K562 (cell line): ENCODE measurements around the gene SNAPC3. TPM values are rescaled to one million over a fixed set of nuclear protein-coding genes. Genes with fewer than 3 reads are reported as not detected.
A peak's percentile ranks its signal among the peaks of the same experiment; 100 is the strongest.

Experiments
- ATF1 ChIP-seq, 2 experiments: fragments of 450-650 bp in 1 of 2; IDR thresholded peaks; 2 replicates each; pipeline ENCODE4 v1.6.1; 2016; ENCODE audit warnings: missing compliant biosample characterization in 1 of 2, missing genetic modification characterization in 1 of 2
- BRF2 ChIP-seq: IDR thresholded peaks from 3 replicates; pipeline ENCODE4 v1.6.1; 2011; ENCODE audit warnings: borderline replicate concordance, mild to moderate bottlenecking; ENCODE audit not compliant: insufficient read length, insufficient read depth
- DDX20 ChIP-seq: fragments of 450-650 bp; IDR thresholded peaks from 2 replicates; pipeline ENCODE4 v1.6.1; 2016; ENCODE audit warnings: missing genetic modification characterization, low read depth, mild to moderate bottlenecking, missing compliant biosample characterization, moderate library complexity
- EGR1 ChIP-seq: fragments of 450-650 bp; conservative IDR thresholded peaks from 2 replicates; pipeline ENCODE4 v1.6.1; 2017; ENCODE audit warnings: mild to moderate bottlenecking
- HBP1 ChIP-seq: fragments of 450-650 bp; formaldehyde crosslinking; IDR thresholded peaks from 2 replicates; pipeline ENCODE4 v1.4.0; 2022; ENCODE audit warnings: missing genetic modification characterization
- RAD51 ChIP-seq: fragments of 450-650 bp; IDR thresholded peaks from 2 replicates; pipeline ENCODE4 v1.7.1; 2016; ENCODE audit warnings: low read depth, mild to moderate bottlenecking, borderline replicate concordance
- RFX1 ChIP-seq: fragments of 450-650 bp; IDR thresholded peaks from 2 replicates; pipeline ENCODE4 v1.6.1; 2016; ENCODE audit warnings: mild to moderate bottlenecking, moderate library complexity
- SETDB1 ChIP-seq: IDR thresholded peaks from one replicate; pipeline ENCODE4 v1.6.1; 2012; ENCODE audit warnings: low read length, control low read depth, inconsistent platforms
- SFPQ ChIP-seq: fragments of 200-400 bp; formaldehyde crosslinking; IDR thresholded peaks from 2 replicates; pipeline ENCODE4 v1.6.1; 2017; ENCODE audit warnings: mild to moderate bottlenecking, low read depth, low read length, moderate library complexity
- SNAPC5 ChIP-seq: fragments of 250-450 bp; sonication (Bioruptor Pico); IDR thresholded peaks from 2 replicates; pipeline ENCODE4 v1.8.0; 2021; ENCODE audit warnings: moderate library complexity, mild to moderate bottlenecking, inconsistent platforms
- SRF ChIP-seq, 2 experiments: fragments of 250-450, 450-650 bp in 1 of 2; sonication (Bioruptor Pico) in 1 of 2; sonication (generic) in 1 of 2; formaldehyde crosslinking; IDR thresholded peaks; 2 replicates each; pipeline versions ENCODE4 v1.5.0 to v1.5.1; 2020 to 2022; ENCODE audit warnings: mild to moderate bottlenecking in 1 of 2, missing genetic modification reagents in 1 of 2
- TAL1 ChIP-seq: fragments of 450-650 bp; IDR thresholded peaks from 2 replicates; pipeline ENCODE4 v1.6.1; 2016; ENCODE audit warnings: mild to moderate bottlenecking
- TBL1XR1 ChIP-seq, 2 experiments: IDR thresholded peaks; 2 replicates each; pipeline ENCODE4 v1.6.1; 2012; ENCODE audit warnings: improper control_type of control experiment in 2 of 2, low read length in 2 of 2, mild to moderate bottlenecking in 1 of 2
- TBP ChIP-seq: optimal IDR thresholded peaks from 2 replicates; pipeline ENCODE3; 2011; ENCODE audit warnings: low read depth, low read length, improper control_type of control experiment
- TCF7L2 ChIP-seq: fragments of 150-350 bp; IDR thresholded peaks from 2 replicates; pipeline ENCODE4 v1.6.1; 2016; ENCODE audit warnings: low read depth, mild to moderate bottlenecking, low read length, moderate library complexity
- TFAP4 ChIP-seq: sonication (generic); formaldehyde crosslinking; IDR thresholded peaks from 2 replicates; pipeline ENCODE4 v1.8.0; 2022; ENCODE audit warnings: missing genetic modification reagents, mild to moderate bottlenecking, moderate library complexity, borderline replicate concordance
- THRB ChIP-seq: fragments of 450-650 bp; formaldehyde crosslinking; conservative IDR thresholded peaks from 2 replicates; pipeline ENCODE4 v1.4.0; 2022; ENCODE audit warnings: mild to moderate bottlenecking, missing genetic modification characterization
- XRCC3 ChIP-seq: fragments of 450-650 bp; IDR thresholded peaks from 2 replicates; pipeline ENCODE4 v1.6.1; 2017; ENCODE audit warnings: mild to moderate bottlenecking, moderate library complexity
- ZNF699 ChIP-seq: fragments of 250-450 bp; sonication (Bioruptor Pico); IDR thresholded peaks from 2 replicates; pipeline ENCODE4 v1.8.0; 2021; ENCODE audit warnings: mild to moderate bottlenecking, moderate library complexity; ENCODE audit not compliant: insufficient replicate concordance
- polyA plus RNA-seq, 8 experiments: library from polyadenylated mRNA; depleted of rRNA in 4 of 8; stranded (reverse) in 5 of 8; unstranded in 3 of 8; fragments of >200 nt; fragmentation: Nextera tagmentation in 2 of 8; fragmentation: Illumina TruSeq in 1 of 8; extraction: Ambion mirVana in 2 of 8; extraction: Trizol in 1 of 8; gene quantifications; 2 replicates each; pipeline versions ENCODE4 v1.2.1 to v1.2.3, GENCODE V29; 2011 to 2014; ENCODE audit warnings: inconsistent platforms in 1 of 8, missing spikeins in 1 of 8
- total RNA-seq, 7 experiments: library from RNA; depleted of rRNA in 6 of 7; stranded (reverse); fragments of >200 nt in 6 of 7; fragmentation: Illumina TruSeq in 2 of 7; extraction: Trizol in 2 of 7; gene quantifications; 2 replicates each; pipeline versions ENCODE4 v1.2.1 to v1.2.3, GENCODE V29; 2011 to 2021; ENCODE audit warnings: low replicate concordance in 1 of 7

SNAPC3 gene
- total and polyA plus RNA-seq, 9 of the 15 experiments (the other 6 are each of a cell fraction or from before 2014, with no cell fraction given) = 2.3 to 38.9 (median 19.8) TPM

GRCh38 chr9:15510789-15511575 is 88.3 kb downstream of the SNAPC3 start, which contains the start of gene PSIP1 (continued):
- TF ChIP-seq TBP (peak; percentile 77), BRF2 (no peak), TCF7L2 (peak; percentile 90), HBP1 (CRISPR knock-in tag) (no peak), EGR1 (0 out of 2 replicates have a peak, but pooled peaks have one; percentile 24), ATF1 (CRISPR knock-in tag; IDR thresholded peaks at IDR 0.05) (no peak), ATF1 (tag; IDR thresholded peaks at IDR 0.05) (peak; percentile 75), THRB (CRISPR knock-in tag) (no peak), TBL1XR1 (IDR thresholded peaks at IDR 0.05; ENCODE audit: low read length in 2 of 2) (no peak), RFX1 (no peak), ZNF699 (CRISPR knock-in tag) (no peak), SETDB1 (no peak), RAD51 (no peak), SFPQ (no peak), XRCC3 (no peak), TAL1 (no peak), TFAP4 (CRISPR knock-in tag) (no peak), SNAPC5 (no peak), SRF (CRISPR knock-in tag; IDR thresholded peaks at IDR 0.05) (no peak), DDX20 (tag) (no peak)
